SK-N-SH (cell line): ENCODE data around the gene ARHGAP27. TPM values are rescaled to one million over a fixed set of nuclear protein-coding genes. Genes with fewer than 3 reads are reported as not detected.

Experiments
- CTCF ChIA-PET: fragments of 300-600, 350-600 bp; formaldehyde crosslinking; extraction: SDS; loops from one replicate; lab custom pipeline; 2021; lab: Yijun Ruan, JAX
- POLR2A ChIA-PET: fragments of 350-600 bp; sonication (Branson Sonifier 250); formaldehyde crosslinking; extraction: SDS; loops from one replicate; lab custom pipeline; 2020; ENCODE audit warnings: antibody characterized with exemption, inconsistent platforms; lab: Yijun Ruan, JAX
- DNase-seq: peaks from one replicate; pipeline ENCODE4 v3.0.0; 2012
- H2AFZ ChIP-seq: fragments of 200-600 bp; sonication (generic); 2 replicates; pipeline ENCODE4 v1.8.1; 2016; ENCODE audit warnings: antibody characterized with exemption, mild to moderate bottlenecking, low read depth
- H3F3A ChIP-seq: fragments of 200-600 bp; sonication (generic); replicated peaks from 2 replicates; pipeline ENCODE3; 2016; ENCODE audit warnings: antibody characterized with exemption, mild to moderate bottlenecking; ENCODE audit not compliant: insufficient read depth
- H3K27ac ChIP-seq, 2 experiments: fragments of 200-500 bp in 1 of 2; fragments of 200-600 bp in 1 of 2; sonication (Bioruptor generic) in 1 of 2; sonication (generic), shearing (Covaris generic) in 1 of 2; 2 replicates each; pipeline versions ENCODE4 v1.5.1 to v1.6.1; 2014 to 2016; ENCODE audit warnings: low read depth in 2 of 2, inconsistent platforms in 1 of 2, low read length in 1 of 2, mild to moderate bottlenecking in 1 of 2, mixed read lengths in 1 of 2
- H3K27me3 ChIP-seq: fragments of 200-600 bp; sonication (generic), shearing (Covaris generic); 2 replicates; pipeline ENCODE4 v1.6.1; 2016; ENCODE audit warnings: mixed run types; ENCODE audit not compliant: insufficient read depth
- H3K36me3 ChIP-seq, 2 experiments: fragments of 200-500 bp in 1 of 2; fragments of 200-600 bp in 1 of 2; sonication (Bioruptor generic) in 1 of 2; sonication (generic) in 1 of 2; replicated peaks in 1 of 2; 2 replicates each; pipeline versions ENCODE3 to v1.5.1; 2014 to 2016; ENCODE audit warnings: low read length in 1 of 2, mild to moderate bottlenecking in 1 of 2; ENCODE audit not compliant: insufficient read depth in 2 of 2, control insufficient read depth in 1 of 2
- H3K4me1 ChIP-seq, 2 experiments: fragments of 200-500 bp in 1 of 2; fragments of 200-600 bp in 1 of 2; sonication (Bioruptor generic) in 1 of 2; sonication (generic), shearing (Covaris generic) in 1 of 2; 2 replicates each; pipeline versions ENCODE4 v1.5.1 to v1.6.1; 2014 to 2016; ENCODE audit warnings: low read depth in 1 of 2, low read length in 1 of 2, mixed run types in 1 of 2; ENCODE audit not compliant: insufficient read depth in 2 of 2, control insufficient read depth in 1 of 2
- H3K4me2 ChIP-seq: fragments of 200-600 bp; sonication (generic), shearing (Covaris generic); 2 replicates; pipeline ENCODE4 v1.6.1; 2017; ENCODE audit warnings: mixed run types
- H3K4me3 ChIP-seq, 2 experiments: fragments of 200-500 bp in 1 of 2; fragments of 200-600 bp in 1 of 2; sonication (Bioruptor generic) in 1 of 2; sonication (generic), shearing (Covaris generic) in 1 of 2; 2 replicates each; pipeline versions ENCODE4 v1.5.1 to v1.8.1; 2014 to 2016; ENCODE audit warnings: low read depth in 2 of 2, inconsistent platforms in 1 of 2, low read length in 1 of 2, mild to moderate bottlenecking in 1 of 2, mixed read lengths in 1 of 2, moderate library complexity in 1 of 2
- H3K79me2 ChIP-seq: fragments of 200-600 bp; sonication (generic); 2 replicates; pipeline ENCODE4 v1.8.1; 2017; ENCODE audit warnings: mild to moderate bottlenecking; ENCODE audit not compliant: insufficient read depth
- H3K9ac ChIP-seq: fragments of 200-600 bp; sonication (generic); 2 replicates; pipeline ENCODE4 v1.6.1; 2017; ENCODE audit warnings: mixed run types
- H3K9me2 ChIP-seq: fragments of 200-600 bp; sonication (generic); 2 replicates; pipeline ENCODE4 v1.6.1; 2017; ENCODE audit warnings: mixed run types
- H3K9me3 ChIP-seq: fragments of 200-600 bp; sonication (generic); 2 replicates; pipeline ENCODE4 v1.6.1; 2017; ENCODE audit warnings: mixed run types, mild to moderate bottlenecking, moderate library complexity
- H4K20me1 ChIP-seq: fragments of 200-600 bp; sonication (generic); 2 replicates; pipeline ENCODE4 v1.6.1; 2017; ENCODE audit warnings: mild to moderate bottlenecking, mixed run types; ENCODE audit not compliant: insufficient read depth
- EP300 ChIP-seq, 2 experiments: IDR thresholded peaks; 2 replicates each; pipeline versions ENCODE4 v1.4.0 to v1.6.1; 2012; ENCODE audit warnings: borderline replicate concordance in 1 of 2, low read depth in 1 of 2, low read length in 1 of 2
- EZH2phosphoT487 ChIP-seq: fragments of 200-600 bp; sonication (generic); IDR thresholded peaks from 2 replicates; pipeline ENCODE4 v1.6.1; 2017; ENCODE audit warnings: low read depth, mixed run types, mild to moderate bottlenecking, antibody characterized with exemption, moderate library complexity, borderline replicate concordance
- FOSL2 ChIP-seq: IDR thresholded peaks from 2 replicates; pipeline ENCODE4 v1.4.0; 2012; ENCODE audit warnings: low read depth, mild to moderate bottlenecking, moderate library complexity, borderline replicate concordance
- NFIC ChIP-seq: IDR thresholded peaks from 2 replicates; pipeline ENCODE4 v1.4.0; 2012; ENCODE audit warnings: borderline replicate concordance
- NRF1 ChIP-seq: IDR thresholded peaks from 2 replicates; pipeline ENCODE4 v1.6.1; 2012; ENCODE audit warnings: low read depth, mild to moderate bottlenecking, low read length
- POLR2AphosphoS5 ChIP-seq: IDR thresholded peaks from 2 replicates; pipeline ENCODE4 v1.6.1; 2012; ENCODE audit warnings: low read depth, low read length
- RAD21 ChIP-seq: IDR thresholded peaks from 2 replicates; pipeline ENCODE4 v1.6.1; 2012; ENCODE audit warnings: mild to moderate bottlenecking, low read length
- SMC3 ChIP-seq: IDR thresholded peaks from 2 replicates; pipeline ENCODE4 v1.6.1; 2012; ENCODE audit warnings: low read depth, low read length, improper control_type of control experiment
- TAF1 ChIP-seq: IDR thresholded peaks from 2 replicates; pipeline ENCODE4 v1.6.1; 2012; ENCODE audit warnings: low read depth, mild to moderate bottlenecking, low read length, moderate library complexity, borderline replicate concordance
- YY1 ChIP-seq: IDR thresholded peaks from 2 replicates; pipeline ENCODE4 v1.4.0; 2012; ENCODE audit warnings: low read depth, mild to moderate bottlenecking
- WGBS: methylation state at CpG from one replicate; pipeline ENCODE4 v1.1.6; 2017; ENCODE audit warnings: low lambda C conversion rate; 5-methylcytosine and 5-hydroxymethylcytosine counted together
- polyA plus RNA-seq, 3 experiments: library from polyadenylated mRNA; depleted of rRNA; stranded (reverse); fragments of >200 nt; gene quantifications; 2 replicates each; pipeline ENCODE4 v1.2.3, GENCODE V29; 2012
- TF ChIP-seq, protein P1 (sequence below): fragments of 150-350 bp; IDR thresholded peaks from 2 replicates; pipeline ENCODE4 v1.6.1; 2016; ENCODE audit warnings: mild to moderate bottlenecking, low read depth, low read length
- TF ChIP-seq, protein P2 (sequence below): IDR thresholded peaks from 2 replicates; pipeline ENCODE4 v1.4.0; 2012; ENCODE audit warnings: low read depth
- TF ChIP-seq, protein P3 (sequence below): fragments of 150-350 bp; IDR thresholded peaks from 2 replicates; pipeline ENCODE4 v1.6.1; 2017; ENCODE audit warnings: antibody characterized with exemption, low read length, low read depth, borderline replicate concordance
- TF ChIP-seq, protein P4 (sequence below): IDR thresholded peaks from 2 replicates; pipeline ENCODE4; 2012
- TF ChIP-seq, protein P5 (sequence below): fragments of 200-600 bp; sonication (generic); IDR thresholded peaks from 2 replicates; pipeline ENCODE4 v1.6.1; 2017; ENCODE audit warnings: antibody characterized with exemption, mild to moderate bottlenecking, moderate library complexity

Gene ARHGAP27
- polyA plus RNA-seq, 1 of the 3 experiments (the other 2 are of a cell fraction) = 2.1 TPM

DNA sequence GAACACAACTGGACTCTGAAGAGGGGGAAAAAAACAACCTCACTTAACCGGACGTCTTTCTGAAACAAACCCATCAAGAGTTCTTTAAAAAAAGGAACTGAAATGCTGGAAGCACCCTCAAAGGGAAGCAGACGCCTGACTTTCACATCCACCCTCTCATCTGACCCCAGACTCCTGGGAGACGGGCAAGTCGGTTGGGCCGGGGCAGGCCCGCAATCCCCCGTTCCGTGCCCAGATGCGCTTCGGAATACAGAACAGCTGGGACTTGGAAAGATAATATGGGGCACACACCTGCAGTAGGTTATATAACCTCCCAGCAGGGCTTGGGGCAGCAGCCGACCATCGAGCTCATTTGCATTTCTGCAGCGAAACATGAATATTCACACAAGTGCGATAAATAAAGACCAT, 3.7 kb downstream of the ARHGAP27 start:
- Histone ChIP-seq H3K9me3 (no peaks in the 10 kb centered on the region), H4K20me1 (no peaks in the 10 kb centered on the region), H3F3A (no peaks in the 10 kb centered on the region), H3K27me3 (no peaks in the 10 kb centered on the region), H3K9me2 (no peaks in the 10 kb centered on the region), H3K4me2 (no peak overlapping the region), H3K27ac (no peak overlapping the region), H3K9ac (no peak overlapping the region), H3K4me1 (peaks cover 0 to 18% of the 10 kb centered on the region in 2 experiments; a peak in 1 of 4 replicates), H3K4me3 (no peak overlapping the region), H3K79me2 (no peaks in the 10 kb centered on the region), H3K36me3 (no peaks in the 10 kb centered on the region), H2AFZ (no peak overlapping the region)
- ChIA-PET CTCF (interaction anchor here (0.7 to 2.9 kb wide), 13 partner anchors 9 to 1386 kb away, joined by 3 to 21 read pairs (median 4); no protein-coding TSS in a partner anchor), POLR2A (no interaction called here)
- DNase-seq = no peak
- TF ChIP-seq TAF1 (no peak), NFIC (no peak), NRF1 (no peak), EZH2phosphoT487 (no peak), EP300 (IDR thresholded peaks at IDR 0.05; ENCODE audit: borderline replicate concordance in 1 of 2, low read depth in 1 of 2, low read length in 1 of 2) (no peak), YY1 (no peak), POLR2AphosphoS5 (no peak), FOSL2 (no peak)
- TF ChIP-seq, protein P1, sequence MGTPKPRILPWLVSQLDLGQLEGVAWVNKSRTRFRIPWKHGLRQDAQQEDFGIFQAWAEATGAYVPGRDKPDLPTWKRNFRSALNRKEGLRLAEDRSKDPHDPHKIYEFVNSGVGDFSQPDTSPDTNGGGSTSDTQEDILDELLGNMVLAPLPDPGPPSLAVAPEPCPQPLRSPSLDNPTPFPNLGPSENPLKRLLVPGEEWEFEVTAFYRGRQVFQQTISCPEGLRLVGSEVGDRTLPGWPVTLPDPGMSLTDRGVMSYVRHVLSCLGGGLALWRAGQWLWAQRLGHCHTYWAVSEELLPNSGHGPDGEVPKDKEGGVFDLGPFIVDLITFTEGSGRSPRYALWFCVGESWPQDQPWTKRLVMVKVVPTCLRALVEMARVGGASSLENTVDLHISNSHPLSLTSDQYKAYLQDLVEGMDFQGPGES = no peak
- TF ChIP-seq, protein P2, sequence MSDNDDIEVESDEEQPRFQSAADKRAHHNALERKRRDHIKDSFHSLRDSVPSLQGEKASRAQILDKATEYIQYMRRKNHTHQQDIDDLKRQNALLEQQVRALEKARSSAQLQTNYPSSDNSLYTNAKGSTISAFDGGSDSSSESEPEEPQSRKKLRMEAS = no peak
- WGBS = 97% methylated on average over 13 of the region's 15 CpGs

DNA sequence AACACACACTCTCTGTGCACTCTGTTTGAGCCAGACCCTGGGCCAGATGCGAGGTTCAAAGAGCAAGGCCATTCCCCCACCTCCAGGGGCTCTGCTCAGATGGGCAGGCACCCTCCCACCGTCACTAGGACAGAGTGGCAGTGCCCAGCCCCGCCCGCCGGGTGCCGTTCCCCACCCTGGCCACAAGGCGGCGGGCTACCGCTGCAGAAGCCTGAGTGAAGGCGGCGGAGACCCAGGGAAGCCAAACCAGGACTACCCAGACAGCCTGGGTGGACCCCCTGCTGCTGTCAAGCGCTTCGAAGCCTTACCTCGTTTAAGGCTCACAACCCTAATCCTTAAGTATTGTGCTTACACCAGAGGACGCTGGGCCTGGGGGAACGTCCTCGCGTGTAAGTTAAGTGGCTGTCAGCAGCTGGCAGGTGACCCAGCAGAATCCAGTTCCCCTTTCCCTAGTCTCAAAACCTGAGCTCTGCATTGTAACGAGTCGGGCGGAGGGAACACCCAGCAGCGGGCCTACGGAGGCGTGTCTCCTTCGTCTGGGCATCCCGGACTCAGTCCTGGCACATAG, 4.5 kb downstream of the ARHGAP27 start:
- Histone ChIP-seq H3K9ac (no peak overlapping the region), H3F3A (no peaks in the 10 kb centered on the region), H3K36me3 (no peaks in the 10 kb centered on the region), H3K79me2 (no peaks in the 10 kb centered on the region), H3K27ac (no peak overlapping the region), H3K9me2 (no peaks in the 10 kb centered on the region), H3K4me2 (no peak overlapping the region), H3K4me3 (no peak overlapping the region; a peak in 1 of 4 replicates), H3K4me1 (peaks cover 0 to 16% of the 10 kb centered on the region in 2 experiments; a peak in 1 of 4 replicates), H3K9me3 (no peaks in the 10 kb centered on the region), H4K20me1 (no peaks in the 10 kb centered on the region), H3K27me3 (no peaks in the 10 kb centered on the region), H2AFZ (no peak overlapping the region)
- TF ChIP-seq, protein P3, sequence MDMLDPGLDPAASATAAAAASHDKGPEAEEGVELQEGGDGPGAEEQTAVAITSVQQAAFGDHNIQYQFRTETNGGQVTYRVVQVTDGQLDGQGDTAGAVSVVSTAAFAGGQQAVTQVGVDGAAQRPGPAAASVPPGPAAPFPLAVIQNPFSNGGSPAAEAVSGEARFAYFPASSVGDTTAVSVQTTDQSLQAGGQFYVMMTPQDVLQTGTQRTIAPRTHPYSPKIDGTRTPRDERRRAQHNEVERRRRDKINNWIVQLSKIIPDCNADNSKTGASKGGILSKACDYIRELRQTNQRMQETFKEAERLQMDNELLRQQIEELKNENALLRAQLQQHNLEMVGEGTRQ = no peak
- TF ChIP-seq, protein P4, sequence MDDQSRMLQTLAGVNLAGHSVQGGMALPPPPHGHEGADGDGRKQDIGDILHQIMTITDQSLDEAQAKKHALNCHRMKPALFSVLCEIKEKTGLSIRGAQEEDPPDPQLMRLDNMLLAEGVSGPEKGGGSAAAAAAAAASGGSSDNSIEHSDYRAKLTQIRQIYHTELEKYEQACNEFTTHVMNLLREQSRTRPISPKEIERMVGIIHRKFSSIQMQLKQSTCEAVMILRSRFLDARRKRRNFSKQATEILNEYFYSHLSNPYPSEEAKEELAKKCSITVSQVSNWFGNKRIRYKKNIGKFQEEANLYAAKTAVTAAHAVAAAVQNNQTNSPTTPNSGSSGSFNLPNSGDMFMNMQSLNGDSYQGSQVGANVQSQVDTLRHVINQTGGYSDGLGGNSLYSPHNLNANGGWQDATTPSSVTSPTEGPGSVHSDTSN = peak; percentile 82
- TF ChIP-seq, protein P5, sequence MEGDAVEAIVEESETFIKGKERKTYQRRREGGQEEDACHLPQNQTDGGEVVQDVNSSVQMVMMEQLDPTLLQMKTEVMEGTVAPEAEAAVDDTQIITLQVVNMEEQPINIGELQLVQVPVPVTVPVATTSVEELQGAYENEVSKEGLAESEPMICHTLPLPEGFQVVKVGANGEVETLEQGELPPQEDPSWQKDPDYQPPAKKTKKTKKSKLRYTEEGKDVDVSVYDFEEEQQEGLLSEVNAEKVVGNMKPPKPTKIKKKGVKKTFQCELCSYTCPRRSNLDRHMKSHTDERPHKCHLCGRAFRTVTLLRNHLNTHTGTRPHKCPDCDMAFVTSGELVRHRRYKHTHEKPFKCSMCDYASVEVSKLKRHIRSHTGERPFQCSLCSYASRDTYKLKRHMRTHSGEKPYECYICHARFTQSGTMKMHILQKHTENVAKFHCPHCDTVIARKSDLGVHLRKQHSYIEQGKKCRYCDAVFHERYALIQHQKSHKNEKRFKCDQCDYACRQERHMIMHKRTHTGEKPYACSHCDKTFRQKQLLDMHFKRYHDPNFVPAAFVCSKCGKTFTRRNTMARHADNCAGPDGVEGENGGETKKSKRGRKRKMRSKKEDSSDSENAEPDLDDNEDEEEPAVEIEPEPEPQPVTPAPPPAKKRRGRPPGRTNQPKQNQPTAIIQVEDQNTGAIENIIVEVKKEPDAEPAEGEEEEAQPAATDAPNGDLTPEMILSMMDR = peak; percentile 88
- TF ChIP-seq SMC3 (peak; percentile 79), RAD21 (peak; percentile 84)
- ChIA-PET CTCF (interaction anchor here (0.6 to 2.9 kb wide), 17 partner anchors 9 to 1387 kb away, joined by 3 to 21 read pairs (median 3); no protein-coding TSS in a partner anchor), POLR2A (no interaction called here)
- WGBS = 17% methylated on average over 14 of the region's 26 CpGs
- peak; percentile 94 for DNase-seq
